Endothelial cell of umbilical vein (primary cell): ENCODE measurements around the gene KIF26B. TPM values are rescaled to one million over a fixed set of nuclear protein-coding genes. Genes with fewer than 3 reads are reported as not detected.

ENCODE experiments used
- BruUV-seq: library from RNA; stranded (reverse); fragments of 400-500 nt; replicated peaks from 2 replicates; lab custom pipeline; 2021; lab: Mats Ljungman, UMichigan
- CTCF ChIA-PET: fragments of 300-600, 350-600 bp; sonication (Branson Sonifier 250); formaldehyde crosslinking; loops from one replicate; lab custom pipeline; 2021; ENCODE audit warnings: antibody characterized with exemption, inconsistent platforms; lab: Charles Lee
- POLR2A ChIA-PET: fragments of 300-600, 350-600 bp; sonication (Branson Sonifier 250); formaldehyde crosslinking; loops from one replicate; lab custom pipeline; 2021; ENCODE audit warnings: antibody characterized with exemption, inconsistent platforms; lab: Charles Lee
- DNase-seq: peaks from one replicate; pipeline ENCODE4 v3.0.0-alpha.2; 2011; ENCODE audit warnings: low read depth, low spot score
- FAIRE-seq: peaks from 2 replicates; lab custom pipeline; 2011; peaks lifted over from hg19 to GRCh38; lab: Jason Lieb, UNC
- H2AFZ ChIP-seq: 2 replicates; pipeline ENCODE4 v1.6.0; 2012; ENCODE audit warnings: low read depth, low read length, control low read depth, inconsistent platforms
- H3K27ac ChIP-seq: 2 replicates; pipeline ENCODE4 v1.5.1; 2011; ENCODE audit warnings: low read depth, mild to moderate bottlenecking, control low read depth, low read length, moderate library complexity; ENCODE audit not compliant: insufficient read depth
- H3K27me3 ChIP-seq, 2 experiments: 2 replicates each; pipeline versions ENCODE4 v1.6.0 to v1.6.1; 2011; ENCODE audit warnings: low read length in 2 of 2, mixed read lengths in 1 of 2; ENCODE audit not compliant: control insufficient read depth in 2 of 2, insufficient read depth in 2 of 2
- H3K36me3 ChIP-seq, 2 experiments: 2 replicates in 1 of 2; 3 replicates in 1 of 2; pipeline ENCODE4 v1.5.1; 2011; ENCODE audit warnings: low read length in 2 of 2, mild to moderate bottlenecking in 1 of 2, moderate library complexity in 1 of 2; ENCODE audit not compliant: control insufficient read depth in 2 of 2, insufficient read depth in 2 of 2; ENCODE audit errors: extremely low read depth in 1 of 2
- H3K4me1 ChIP-seq: 3 replicates; pipeline ENCODE4 v1.5.1; 2011; ENCODE audit warnings: mild to moderate bottlenecking, low read length; ENCODE audit not compliant: control insufficient read depth, insufficient read depth; ENCODE audit errors: extremely low read depth
- H3K4me2 ChIP-seq: 2 replicates; pipeline ENCODE4 v1.6.1; 2011; ENCODE audit warnings: low read length, control low read depth, mixed read lengths; ENCODE audit not compliant: insufficient read depth
- H3K4me3 ChIP-seq, 3 experiments: fragments of 200-600 bp in 1 of 3; sonication (generic), shearing (Covaris generic) in 1 of 3; replicated peaks in 1 of 3; 2 replicates each; pipeline ENCODE4 v1.5.1; 2011 to 2016; ENCODE audit warnings: control low read depth in 3 of 3, low read length in 3 of 3, mild to moderate bottlenecking in 2 of 3, inconsistent platforms in 1 of 3, low read depth in 1 of 3, moderate library complexity in 1 of 3; ENCODE audit not compliant: insufficient read depth in 1 of 3
- H3K79me2 ChIP-seq: 2 replicates; pipeline ENCODE4 v1.6.0; 2012; ENCODE audit warnings: low read length, inconsistent platforms; ENCODE audit not compliant: control insufficient read depth, insufficient read depth
- H3K9ac ChIP-seq: replicated peaks from 2 replicates; pipeline ENCODE3; 2011; ENCODE audit warnings: low read length, control low read depth; ENCODE audit not compliant: insufficient read depth; ENCODE audit errors: extremely low read depth
- H3K9me1 ChIP-seq: replicated peaks from 3 replicates; pipeline ENCODE4 v1.6.0; 2011; ENCODE audit warnings: mild to moderate bottlenecking, low read length; ENCODE audit not compliant: control insufficient read depth, insufficient read depth; ENCODE audit errors: extremely low read depth
- H3K9me3 ChIP-seq: replicated peaks from 2 replicates; pipeline ENCODE4 v1.5.1; 2012; ENCODE audit warnings: low read length, inconsistent platforms; ENCODE audit not compliant: control insufficient read depth, insufficient read depth
- H4K20me1 ChIP-seq: replicated peaks from 2 replicates; pipeline ENCODE3; 2011; ENCODE audit warnings: mild to moderate bottlenecking, low read length; ENCODE audit not compliant: control insufficient read depth, insufficient read depth; ENCODE audit errors: extremely low read depth
- EZH2 ChIP-seq: IDR thresholded peaks from 2 replicates; pipeline ENCODE4 v1.6.1; 2012; ENCODE audit warnings: borderline replicate concordance, low read depth, mild to moderate bottlenecking, moderate library complexity, low read length, inconsistent platforms; ENCODE audit not compliant: severe bottlenecking
- FOS ChIP-seq: IDR thresholded peaks from 2 replicates; pipeline ENCODE4 v1.6.1; 2011; ENCODE audit warnings: mild to moderate bottlenecking, low read length, moderate library complexity, borderline replicate concordance; ENCODE audit not compliant: insufficient read depth
- GATA2 ChIP-seq: IDR thresholded peaks from 2 replicates; pipeline ENCODE4 v1.7.0; 2011; ENCODE audit warnings: low read depth, mild to moderate bottlenecking, moderate library complexity, mixed read lengths, low read length; ENCODE audit not compliant: insufficient read length, insufficient read depth
- JUN ChIP-seq: IDR thresholded peaks from 2 replicates; pipeline ENCODE4 v1.6.1; 2011; ENCODE audit warnings: borderline replicate concordance, low read depth; ENCODE audit not compliant: insufficient read length, insufficient read depth
- MYC ChIP-seq: IDR thresholded peaks from one replicate; pipeline ENCODE4 v1.6.1; 2011; ENCODE audit warnings: mild to moderate bottlenecking, low read depth, low read length
- POLR2A ChIP-seq: IDR thresholded peaks from 2 replicates; pipeline ENCODE4 v1.6.1; 2012; ENCODE audit warnings: low read depth, mild to moderate bottlenecking, control low read depth, low read length
- POLR2AphosphoS5 ChIP-seq: IDR thresholded peaks from 2 replicates; pipeline ENCODE4 v1.6.1; 2012; ENCODE audit warnings: low read depth, mild to moderate bottlenecking, control low read depth, low read length, moderate library complexity; ENCODE audit not compliant: insufficient read depth
- dilution Hi-C: fragments of 300-500 bp; cut with MboI; formaldehyde crosslinking; loops from one replicate; pipeline ENCODE4 v1.15.0; 2019; ENCODE audit warnings: low sequenced_read_pairs; ENCODE audit not compliant: extremely low pct_ligation_motif_present
- intact Hi-C: fragments of 100-400 bp; cut with micrococcal nuclease; formaldehyde crosslinking; loops from one replicate; pipeline ENCODE4 v1.10.0; 2022
- polyA plus RNA-seq, 4 experiments: library from polyadenylated mRNA; depleted of rRNA in 3 of 4; stranded (reverse) in 3 of 4; unstranded in 1 of 4; fragments of >200 nt; gene quantifications; 2 replicates each; pipeline versions ENCODE4 v1.2.1 to v1.2.3, GENCODE V29; 2011 to 2012; ENCODE audit warnings: missing spikeins in 1 of 4
- total RNA-seq: library from RNA; stranded (reverse); gene quantifications from 2 replicates; pipeline ENCODE4 v1.2.3, GENCODE V29; 2021
- TF ChIP-seq, protein P1 (sequence below), 2 donors: IDR thresholded peaks; 1 replicate in 1 of 2; 2 replicates in 1 of 2; pipeline ENCODE4 v1.5.1; 2011; ENCODE audit warnings: low read length in 2 of 2, mild to moderate bottlenecking in 2 of 2, moderate library complexity in 2 of 2, control low read depth in 1 of 2, inconsistent platforms in 1 of 2, low read depth in 1 of 2; ENCODE audit not compliant: insufficient read depth in 1 of 2; ENCODE audit errors: extremely low read depth in 1 of 2
- TF ChIP-seq, protein P2 (sequence below): IDR thresholded peaks from 2 replicates; pipeline ENCODE4 v1.6.1; 2011; ENCODE audit not compliant: insufficient read depth, insufficient read length

The KIF26B gene
- total and polyA plus RNA-seq, 2 donors (not counting 3 experiments of a cell fraction or from before 2014, with no cell fraction given): 0.04 to 0.49 TPM

DNA sequence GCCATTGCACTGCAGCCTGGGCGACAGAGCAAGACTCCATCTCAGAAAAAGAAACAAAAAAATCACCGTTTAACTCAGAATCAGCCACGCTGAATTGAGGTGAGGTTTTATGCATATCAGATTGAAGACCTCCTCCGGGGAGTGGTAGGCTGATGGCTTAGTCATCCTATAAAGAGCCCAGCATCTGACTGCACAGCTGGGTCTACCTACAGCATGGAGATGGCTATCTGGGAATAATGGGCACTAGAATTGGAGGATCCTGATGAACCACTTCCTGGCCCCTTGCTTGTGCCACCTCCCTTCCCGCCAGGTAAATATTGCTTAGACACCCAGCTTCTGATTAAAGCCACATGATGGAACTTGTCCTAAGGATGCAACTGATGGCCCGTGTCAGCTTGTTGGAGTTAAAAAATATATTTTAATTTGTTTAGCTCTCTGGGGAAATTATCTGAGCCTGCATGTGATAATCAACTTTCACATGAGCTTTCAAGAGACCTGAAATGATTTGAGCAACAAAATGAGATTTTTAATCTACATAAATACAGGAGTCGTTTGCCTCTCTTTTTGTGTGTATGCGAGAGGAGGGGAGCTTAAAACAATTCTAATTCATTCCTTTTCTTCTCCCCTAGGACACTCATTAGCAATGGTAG, 157.2 kb downstream of the KIF26B start:
- intact Hi-C loops: no loop called here
- H3K27ac ChIP-seq: no peak overlapping the region
- no peaks in the 10 kb centered on the region for H3K4me1 ChIP-seq
- POLR2A ChIA-PET: no interaction called here
- no peaks in the 10 kb centered on the region for H3K9me3 ChIP-seq
- H2AFZ ChIP-seq: no peak overlapping the region
- dilution Hi-C loops: no loop called here
- no peak overlapping the region for H3K4me2 ChIP-seq
- no TSS peak for BruUV-seq
- H3K79me2 ChIP-seq: no peaks in the 10 kb centered on the region
- no peaks in the 10 kb centered on the region for H3K9me1 ChIP-seq
- no peak for DNase-seq
- no peak overlapping the region for H3K4me3 ChIP-seq
- no peak for FAIRE-seq
- TF ChIP-seq, protein P1, sequence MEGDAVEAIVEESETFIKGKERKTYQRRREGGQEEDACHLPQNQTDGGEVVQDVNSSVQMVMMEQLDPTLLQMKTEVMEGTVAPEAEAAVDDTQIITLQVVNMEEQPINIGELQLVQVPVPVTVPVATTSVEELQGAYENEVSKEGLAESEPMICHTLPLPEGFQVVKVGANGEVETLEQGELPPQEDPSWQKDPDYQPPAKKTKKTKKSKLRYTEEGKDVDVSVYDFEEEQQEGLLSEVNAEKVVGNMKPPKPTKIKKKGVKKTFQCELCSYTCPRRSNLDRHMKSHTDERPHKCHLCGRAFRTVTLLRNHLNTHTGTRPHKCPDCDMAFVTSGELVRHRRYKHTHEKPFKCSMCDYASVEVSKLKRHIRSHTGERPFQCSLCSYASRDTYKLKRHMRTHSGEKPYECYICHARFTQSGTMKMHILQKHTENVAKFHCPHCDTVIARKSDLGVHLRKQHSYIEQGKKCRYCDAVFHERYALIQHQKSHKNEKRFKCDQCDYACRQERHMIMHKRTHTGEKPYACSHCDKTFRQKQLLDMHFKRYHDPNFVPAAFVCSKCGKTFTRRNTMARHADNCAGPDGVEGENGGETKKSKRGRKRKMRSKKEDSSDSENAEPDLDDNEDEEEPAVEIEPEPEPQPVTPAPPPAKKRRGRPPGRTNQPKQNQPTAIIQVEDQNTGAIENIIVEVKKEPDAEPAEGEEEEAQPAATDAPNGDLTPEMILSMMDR (IDR thresholded peaks at IDR 0.05; ENCODE audit: extremely low read depth in 1 of 2, insufficient read depth in 1 of 2, low read depth in 1 of 2, low read length in 2 of 2): no peak
- TF ChIP-seq POLR2A (no peak), POLR2AphosphoS5 (no peak), FOS (no peak), MYC (no peak), JUN (no peak), GATA2 (no peak), EZH2 (no peak)
- TF ChIP-seq, protein P2, sequence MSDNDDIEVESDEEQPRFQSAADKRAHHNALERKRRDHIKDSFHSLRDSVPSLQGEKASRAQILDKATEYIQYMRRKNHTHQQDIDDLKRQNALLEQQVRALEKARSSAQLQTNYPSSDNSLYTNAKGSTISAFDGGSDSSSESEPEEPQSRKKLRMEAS: no peak
- no peaks in the 10 kb centered on the region for H3K27me3 ChIP-seq
- H3K36me3 ChIP-seq: no peaks in the 10 kb centered on the region
- no peak overlapping the region for H3K9ac ChIP-seq
- H4K20me1 ChIP-seq: no peaks in the 10 kb centered on the region
- CTCF ChIA-PET: no interaction called here
